GM21737 (cell line): ENCODE results near the gene NR3C2.

Source experiments
- ATAC-seq: cut with Tn5 transposase; IDR thresholded peaks from one replicate; pipeline ENCODE4 v1.9.1; 2021; ENCODE audit warnings: mild to moderate bottlenecking, moderate library complexity; ENCODE audit not compliant: unreplicated experiment

Gene NR3C2

DNA sequence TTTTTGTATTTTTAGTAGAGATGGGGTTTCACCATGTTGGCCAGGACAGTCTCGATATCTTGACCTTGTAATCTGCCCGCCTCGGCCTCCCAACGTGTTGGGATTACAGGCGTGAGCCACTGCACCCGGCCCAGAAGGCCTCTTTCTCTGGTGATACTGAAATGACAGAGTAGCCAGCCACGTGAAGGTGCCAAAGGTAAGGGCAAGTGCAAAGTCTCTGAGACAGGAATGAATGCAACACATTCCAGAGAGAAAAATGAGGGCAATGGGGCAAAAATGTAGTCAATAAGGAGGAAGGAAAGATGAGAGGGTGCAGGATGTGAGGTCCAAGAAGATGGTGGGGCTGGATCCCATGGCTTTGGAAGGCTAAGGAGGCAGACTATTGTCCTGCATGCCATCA, 176.0 kb downstream of the NR3C2 start:
- no peak for ATAC-seq

DNA sequence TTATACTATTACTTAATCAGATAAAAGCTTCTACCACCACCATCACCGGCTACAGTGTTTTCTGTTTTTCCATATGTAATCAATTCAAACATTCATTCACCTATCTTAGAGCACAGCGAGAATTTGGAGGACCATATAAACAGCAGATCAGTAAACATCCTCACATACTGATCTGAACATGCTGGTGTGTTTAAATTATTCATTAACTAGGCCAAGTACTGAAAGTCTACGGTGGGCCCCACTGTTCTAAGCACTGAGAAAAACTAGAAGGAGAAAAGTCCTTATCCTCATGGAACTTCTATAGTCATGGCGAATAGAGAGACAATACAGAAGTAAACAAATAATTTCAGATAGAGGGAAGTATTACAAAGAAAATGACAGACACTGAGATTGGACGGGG, 176.6 kb downstream of the NR3C2 start:
- ATAC-seq, result no peak

DNA sequence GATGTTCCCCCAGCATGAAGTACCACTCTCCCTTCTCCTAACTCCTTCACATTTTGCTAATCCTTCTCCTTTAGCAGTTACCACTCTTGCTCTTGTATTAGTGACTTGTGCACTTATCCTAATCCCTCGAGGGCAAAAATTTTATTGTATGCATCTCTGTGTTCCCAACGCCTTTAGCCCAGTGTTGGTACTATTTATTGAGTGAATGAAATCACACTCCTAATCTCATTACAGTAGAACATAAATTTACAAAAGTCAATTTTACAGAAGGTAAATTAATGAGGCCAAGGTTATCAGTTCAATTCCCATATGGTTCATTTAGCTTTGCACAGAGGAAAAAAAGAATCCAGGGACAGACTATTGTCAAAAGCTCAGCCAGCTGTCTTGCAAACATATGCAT, 178.4 kb downstream of the NR3C2 start:
- ATAC-seq, result no peak

DNA sequence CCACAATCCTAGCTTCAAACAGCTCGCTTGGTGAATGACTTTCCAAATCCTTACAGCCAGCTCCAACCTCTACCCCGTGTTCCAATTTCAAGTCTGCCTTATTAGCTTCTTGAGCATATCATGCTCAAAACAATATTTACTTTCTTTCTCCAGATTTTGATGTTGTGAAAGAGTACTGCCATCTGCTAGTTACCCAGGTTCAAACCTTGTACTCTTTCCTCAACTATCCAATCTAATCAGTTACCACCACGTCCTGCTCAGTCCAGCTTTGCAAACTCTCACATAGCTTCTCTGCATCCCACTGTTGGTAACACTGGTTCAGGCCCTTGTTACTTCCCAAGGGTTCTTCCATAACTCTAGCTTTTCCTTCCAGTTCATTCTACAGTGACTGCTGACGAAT, 179.1 kb downstream of the NR3C2 start:
- ATAC-seq, result no peak

DNA sequence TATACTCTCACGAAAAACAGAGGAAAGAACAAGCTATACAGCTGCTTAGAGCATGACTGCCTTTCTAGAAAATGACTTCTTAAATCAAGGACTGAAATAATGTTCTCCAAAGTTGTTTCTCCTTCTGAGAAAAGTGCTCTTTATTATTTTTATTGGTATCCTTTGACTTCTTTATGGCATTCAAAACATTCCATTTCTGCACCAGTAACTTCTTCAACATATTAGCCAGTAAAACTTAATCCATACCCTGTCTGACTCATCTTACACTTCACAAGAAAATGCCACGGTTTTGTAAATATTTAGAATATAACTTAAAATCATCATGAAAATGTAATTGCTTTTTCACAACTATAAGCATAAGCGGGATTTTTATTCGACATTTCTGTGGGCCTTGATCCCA, 180.4 kb downstream of the NR3C2 start:
- no peak for ATAC-seq

DNA sequence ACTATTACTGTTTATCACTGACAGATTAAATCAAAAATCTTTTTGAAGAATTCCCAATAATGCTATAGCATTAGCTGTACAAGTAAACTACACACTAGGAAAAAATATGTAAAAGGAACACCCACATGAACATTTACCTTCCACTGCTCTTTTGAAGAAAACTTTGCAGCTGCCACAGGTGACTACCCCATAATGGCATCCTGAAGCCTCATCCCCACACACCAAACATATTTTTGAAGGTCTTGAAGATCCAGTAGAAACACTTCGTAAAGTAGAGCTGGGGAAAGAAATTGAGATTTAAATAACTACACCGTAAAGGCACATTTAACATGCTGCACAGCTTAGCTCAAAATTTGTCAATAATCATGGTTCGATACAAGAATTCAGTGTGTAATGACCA, 182.4 kb downstream of the NR3C2 start:
- no peak for ATAC-seq

DNA sequence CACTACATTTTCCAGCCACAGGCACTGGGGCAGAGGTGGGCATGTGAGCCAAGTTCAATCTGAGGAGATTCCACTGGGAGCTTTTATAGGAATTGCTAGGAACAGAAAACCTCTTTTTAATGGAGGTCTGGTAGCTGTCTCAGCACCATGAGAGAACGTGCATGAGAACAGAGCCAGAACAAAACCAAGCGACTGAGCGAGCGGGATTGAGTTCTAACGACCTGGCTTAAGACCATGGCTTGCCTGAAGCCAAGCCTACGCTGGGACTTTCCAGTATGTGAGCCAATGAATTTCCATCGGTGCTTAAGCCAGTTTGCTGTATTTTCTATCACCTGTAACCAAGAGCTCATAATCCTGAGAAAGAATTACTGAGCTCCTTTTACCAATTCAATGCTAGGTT, 183.7 kb downstream of the NR3C2 start:
- no peak for ATAC-seq

DNA sequence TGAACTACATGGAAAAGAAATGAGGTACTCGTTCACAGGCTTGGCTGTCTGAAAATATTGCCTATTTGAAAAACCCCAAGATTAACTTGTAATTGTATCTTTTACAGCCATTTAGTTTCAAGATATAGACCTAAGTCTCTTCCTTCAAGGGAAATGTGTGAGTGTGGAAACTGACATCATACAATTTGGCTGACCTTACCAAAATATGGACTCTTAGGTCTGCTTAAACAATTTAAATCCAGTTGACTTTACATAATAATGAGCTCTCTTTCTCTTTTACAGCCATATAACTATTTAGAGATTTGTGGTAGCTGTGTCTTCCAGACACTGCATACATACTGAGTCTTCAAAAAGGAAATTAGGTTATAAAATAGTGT, 186.9 kb downstream of the NR3C2 start:
- no peak for ATAC-seq

DNA sequence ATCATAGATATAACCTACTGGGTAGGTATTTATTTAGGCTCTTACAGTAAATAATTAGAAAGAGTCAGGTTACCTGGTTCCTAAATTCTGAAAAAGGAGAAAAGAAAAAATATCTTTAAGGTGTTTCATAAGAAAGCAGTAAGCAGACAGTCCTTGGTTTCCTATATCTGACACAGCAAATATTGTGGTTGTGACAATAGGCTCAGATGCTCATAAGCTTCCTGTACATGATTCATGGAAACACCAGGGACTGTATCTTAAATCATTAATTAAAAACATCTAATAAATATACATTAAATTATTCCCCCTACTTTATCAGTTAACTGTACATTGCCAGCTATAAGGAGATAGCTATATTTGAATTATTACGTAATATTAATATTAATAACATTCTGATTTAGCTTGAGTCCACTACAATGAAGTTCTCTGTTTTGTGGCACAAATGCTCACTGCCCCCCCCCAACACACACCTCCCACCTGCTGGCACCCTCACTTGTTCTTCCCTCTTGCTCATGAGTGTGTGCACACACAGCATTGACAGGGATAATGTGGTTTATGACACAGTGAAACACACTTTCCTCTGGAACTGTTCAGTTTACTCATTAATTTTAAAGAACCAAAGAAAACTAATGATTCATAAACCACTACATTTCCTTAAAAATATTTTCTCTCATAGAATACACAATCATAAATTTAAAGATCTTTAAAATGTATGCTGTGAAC, 187.4 kb downstream of the NR3C2 start:
- ATAC-seq, result no peak

DNA sequence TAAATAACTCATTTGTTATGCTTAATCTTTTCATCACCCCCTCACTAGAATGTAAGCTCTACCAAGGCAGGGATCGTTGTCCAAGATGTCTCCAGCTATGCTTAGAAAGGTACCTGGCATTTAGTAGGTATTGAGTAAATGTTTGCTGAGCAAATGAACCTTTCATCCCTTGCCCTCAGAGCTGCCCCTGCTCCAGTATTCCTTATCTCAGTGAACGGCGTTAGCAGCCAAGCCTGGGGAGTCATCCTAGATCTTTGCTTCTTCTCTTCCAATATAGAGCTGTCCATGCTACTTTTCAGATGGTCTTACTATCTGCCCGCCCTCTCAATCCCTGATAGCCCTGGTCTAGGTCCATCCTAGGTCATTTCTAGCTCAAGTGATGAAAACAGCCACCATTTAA, 188.4 kb downstream of the NR3C2 start:
- ATAC-seq, result no peak

DNA sequence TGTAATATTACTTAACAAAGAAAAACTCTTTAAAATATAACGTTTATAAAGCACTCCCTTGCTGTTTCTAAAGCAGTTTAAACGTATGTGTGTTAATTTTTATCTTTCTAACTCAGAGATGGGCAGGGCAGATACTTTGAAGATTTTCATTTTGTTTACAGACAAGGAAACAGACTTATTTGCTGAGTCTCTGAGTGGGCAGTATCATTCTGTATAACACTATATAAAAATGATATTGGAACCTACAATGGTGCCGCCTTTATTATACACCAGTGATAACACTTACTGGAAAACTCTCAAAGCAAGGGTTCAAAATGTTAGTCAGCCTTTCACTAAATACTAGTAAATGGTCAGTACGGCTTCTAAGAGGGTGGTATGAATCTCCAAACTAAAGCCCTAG, 193.4 kb downstream of the NR3C2 start:
- no peak for ATAC-seq

DNA sequence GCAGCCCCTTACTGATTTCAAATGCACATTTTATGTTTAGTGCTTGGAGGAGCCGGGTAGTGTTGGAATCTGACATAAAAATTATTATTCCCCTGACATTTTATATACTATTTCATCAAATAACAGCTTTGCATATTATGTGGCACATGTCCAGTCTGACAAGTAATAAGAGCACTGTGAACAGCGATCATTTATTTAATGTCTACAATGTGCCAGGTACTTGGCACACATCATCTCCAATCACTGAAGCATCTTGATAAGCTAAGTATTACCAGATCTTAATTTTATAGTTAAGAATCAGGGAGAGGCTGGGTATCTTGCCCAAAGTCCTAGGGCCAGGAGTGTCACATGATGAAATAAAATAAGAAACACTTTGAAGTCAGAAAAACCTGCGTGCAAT, 197.2 kb downstream of the NR3C2 start:
- no peak for ATAC-seq

DNA sequence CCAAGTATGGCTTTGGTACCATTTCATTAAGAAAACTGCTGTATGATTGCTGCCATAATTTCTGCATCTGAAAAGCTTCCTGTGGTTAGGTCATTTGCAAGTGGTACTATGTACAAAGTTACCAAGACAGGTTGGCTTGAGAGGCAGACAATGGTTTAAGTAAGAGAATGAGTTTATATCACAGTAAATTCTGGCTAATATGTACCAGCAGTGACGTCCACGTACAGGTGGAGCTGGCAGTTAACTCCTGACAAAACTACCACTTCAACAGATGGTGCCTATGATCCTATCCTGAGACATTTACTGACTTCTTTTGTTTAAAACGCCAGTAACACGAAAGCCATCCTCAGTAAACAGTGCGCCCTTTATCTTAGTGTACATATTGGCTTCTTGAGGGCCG, 198.4 kb downstream of the NR3C2 start:
- ATAC-seq, result no peak

DNA sequence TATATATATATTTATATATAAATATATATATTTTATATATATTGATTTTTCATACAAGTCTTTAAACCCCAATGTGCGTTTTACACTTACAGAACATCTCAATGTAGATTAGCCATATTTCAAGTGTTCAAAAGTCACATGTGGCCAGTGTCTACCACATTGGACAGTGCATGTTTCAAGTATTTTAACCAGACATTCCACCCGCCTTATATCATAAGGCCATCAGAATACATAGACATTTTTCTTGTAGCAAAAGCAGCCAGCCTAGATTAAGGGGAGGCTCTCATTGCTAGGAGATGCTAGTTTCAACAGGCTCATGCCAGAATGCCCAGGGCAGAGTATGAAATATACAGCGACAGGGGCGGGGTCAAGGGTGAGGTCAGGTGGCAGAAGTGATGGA, 202.0 kb downstream of the NR3C2 start:
- ATAC-seq, result no peak

DNA sequence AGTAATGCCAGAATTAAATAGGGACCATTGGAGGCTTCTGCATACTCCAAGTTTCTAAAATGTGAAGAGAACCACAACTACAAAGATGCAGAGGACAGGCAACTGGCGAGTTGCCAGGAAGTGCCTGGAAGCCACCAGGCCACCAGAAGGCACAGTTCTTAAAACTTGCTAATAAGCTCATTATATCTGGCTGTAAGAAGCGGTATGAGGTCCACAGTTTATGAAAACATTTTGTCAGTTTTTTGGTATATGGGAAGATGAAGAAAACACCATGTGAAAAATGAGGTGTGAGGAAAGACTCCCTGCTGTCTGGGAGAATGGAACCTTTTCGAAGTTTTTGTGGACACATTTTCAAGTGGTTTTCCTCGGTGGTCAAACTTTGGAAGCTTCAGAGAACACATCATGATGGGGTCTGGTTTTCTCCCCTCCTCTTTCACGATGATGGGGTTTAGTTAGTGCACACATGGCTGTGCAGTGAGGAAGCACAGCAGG, 202.7 kb downstream of the NR3C2 start:
- no peak for ATAC-seq

DNA sequence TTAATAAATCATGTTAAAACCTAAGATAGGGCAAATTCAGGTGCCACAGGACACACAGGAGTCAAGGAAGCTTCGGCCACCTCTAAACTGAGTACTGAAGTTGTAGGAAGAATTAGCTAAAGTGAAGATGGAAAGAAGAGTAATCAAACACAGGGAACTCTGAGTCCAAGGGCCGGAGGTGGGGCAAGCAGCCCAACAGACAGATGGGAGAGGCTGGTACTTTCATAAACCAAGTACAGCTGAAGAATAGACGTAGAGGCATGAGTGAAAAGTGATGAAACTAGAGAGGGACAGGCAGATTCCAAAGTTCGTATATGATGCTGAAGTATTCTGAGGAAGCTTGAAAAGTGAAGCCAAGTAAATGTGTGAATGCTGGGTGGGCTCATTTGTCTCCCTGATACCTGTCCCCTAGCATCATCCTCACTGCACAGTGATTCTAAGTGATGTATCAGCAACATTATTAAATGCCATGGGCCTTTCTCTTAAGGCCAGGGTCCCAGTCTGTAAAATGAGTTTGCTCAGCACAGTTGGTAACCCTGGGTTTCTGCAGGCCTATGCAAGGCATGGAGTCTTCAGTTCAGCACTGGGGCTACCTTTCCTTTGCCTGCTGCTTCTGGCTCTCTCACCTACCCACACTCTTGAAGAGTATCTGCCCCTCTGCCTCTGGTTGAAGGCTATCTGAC, 203.3 kb downstream of the NR3C2 start:
- no peak for ATAC-seq

DNA sequence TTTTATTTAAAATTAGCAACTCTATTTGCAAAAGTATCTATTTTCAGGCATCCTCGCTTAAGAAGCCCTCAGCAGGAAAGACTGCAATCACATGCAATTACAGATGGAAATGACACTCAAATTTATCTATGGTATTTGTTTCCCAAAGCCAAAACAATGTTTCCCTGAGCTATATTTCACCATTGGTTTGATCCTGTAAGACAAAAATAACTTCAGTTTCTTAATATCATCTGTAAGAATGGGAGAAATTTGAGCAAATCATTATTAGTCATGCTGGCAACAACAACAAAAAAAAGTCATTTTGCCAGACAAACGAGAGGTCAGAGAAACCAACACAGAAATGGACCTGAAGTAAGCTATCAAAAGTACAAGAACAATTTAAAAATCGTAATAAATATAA, 204.1 kb downstream of the NR3C2 start:
- ATAC-seq, result no peak

DNA sequence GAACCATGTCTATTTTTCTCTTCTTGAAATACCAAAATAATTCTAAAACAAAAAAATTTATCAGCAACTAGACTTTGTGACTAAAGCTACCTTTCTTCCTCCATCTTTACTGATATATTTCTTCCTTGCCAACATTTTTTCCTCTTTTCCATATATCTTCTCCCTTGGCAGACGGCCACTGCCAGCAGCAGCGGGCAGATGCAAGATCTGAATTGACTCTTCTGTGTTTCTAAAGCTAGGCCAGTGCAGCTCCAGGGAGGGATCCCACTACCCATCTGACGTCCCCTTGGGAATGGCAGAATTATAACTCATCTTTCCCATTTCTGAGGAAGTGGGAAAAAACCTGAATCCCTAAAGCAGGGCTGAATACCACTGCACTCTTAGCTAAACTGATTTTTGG, 206.4 kb downstream of the NR3C2 start:
- ATAC-seq, result no peak

DNA sequence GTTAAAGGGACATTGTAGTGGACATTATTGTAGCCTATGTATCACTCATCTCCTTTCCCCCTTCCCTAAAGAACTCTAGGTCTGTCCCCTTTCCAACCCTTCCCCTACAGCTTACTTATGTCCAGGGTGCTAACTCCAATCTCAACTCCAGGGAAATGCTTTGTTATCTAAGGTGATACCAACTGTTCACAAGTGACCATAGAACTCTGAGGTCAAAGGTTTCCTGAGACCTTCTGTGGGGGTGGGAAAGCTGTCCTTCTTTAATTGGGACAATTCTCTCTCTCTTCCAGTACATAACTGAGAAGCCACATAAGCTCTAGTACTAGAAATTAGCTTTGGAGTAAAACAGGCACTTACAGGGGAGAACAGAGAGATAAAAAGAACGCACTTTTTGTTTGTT, 212.4 kb downstream of the NR3C2 start:
- no peak for ATAC-seq

DNA sequence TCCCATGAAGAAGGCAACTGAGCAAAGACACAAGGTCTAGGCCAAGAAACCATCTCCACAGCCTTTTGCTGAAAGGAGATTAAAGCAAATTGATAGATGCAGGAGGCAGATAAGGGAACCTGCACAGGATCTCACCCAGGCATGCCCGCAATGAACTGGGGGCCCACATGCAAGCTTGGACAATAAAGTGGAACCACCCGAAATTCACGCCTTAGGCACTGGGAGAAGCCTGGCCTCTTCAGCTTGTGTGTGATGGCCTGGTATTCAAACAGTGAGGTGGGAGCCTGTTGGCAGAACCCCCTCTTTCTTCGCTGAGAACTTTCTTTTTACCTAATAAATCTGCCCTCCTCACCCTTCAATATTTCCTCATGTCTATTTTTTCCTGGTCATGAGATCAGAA, 213.2 kb downstream of the NR3C2 start:
- ATAC-seq, result no peak

DNA sequence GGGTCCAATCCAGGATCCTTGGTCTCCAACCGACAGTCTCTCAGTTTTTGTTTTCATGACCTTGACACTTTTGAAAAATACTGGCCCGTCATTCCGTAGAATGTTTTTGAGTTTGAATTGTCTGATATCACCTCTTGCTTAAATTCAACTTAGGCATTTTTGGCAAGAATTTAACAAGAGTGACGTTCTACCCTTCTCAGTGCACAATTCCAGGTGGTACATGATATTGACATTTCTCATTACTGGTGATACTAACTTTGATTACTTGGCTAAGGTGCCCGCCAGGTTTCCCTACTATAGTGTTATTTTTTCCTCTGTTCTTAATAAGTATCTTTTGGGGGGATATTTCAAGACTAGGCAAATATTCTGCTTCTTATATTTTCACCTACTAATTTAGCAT, 215.1 kb downstream of the NR3C2 start:
- no peak for ATAC-seq

DNA sequence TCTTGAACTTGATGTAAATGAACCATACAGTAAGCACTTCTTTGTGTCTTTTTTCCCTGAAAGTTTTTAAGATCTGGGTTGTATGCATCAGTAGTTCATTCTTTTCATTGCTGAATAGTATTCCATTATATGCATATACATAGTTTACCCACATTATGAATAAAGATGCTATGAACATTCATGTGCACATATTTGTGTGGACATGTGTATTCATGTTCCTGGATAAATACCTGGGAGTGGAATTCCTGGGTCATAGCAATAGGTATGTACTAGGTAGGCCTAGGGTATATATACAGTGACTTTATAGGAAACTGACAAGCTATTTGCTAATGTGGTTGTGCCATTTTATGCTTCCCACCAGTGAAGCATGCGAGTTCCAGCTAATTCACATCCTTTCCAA, 215.9 kb downstream of the NR3C2 start:
- ATAC-seq, result no peak

DNA sequence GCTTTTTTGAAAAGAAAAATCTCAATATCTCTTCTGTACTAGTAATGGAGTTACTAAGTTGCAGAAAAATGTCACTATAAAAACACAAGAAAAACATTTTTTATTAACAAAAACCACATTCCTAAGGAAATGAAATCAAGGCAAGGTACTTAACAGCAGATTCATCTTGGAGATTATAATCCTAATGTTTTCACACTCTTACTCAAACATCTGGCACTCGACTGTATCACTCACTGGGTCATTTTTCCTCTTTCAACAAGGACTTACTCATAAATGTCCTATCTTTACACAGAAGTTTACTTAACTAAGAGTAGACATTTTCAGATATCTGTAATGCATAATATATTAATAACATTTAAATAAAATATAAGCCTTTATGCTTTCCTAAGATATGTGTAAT, 216.6 kb downstream of the NR3C2 start:
- ATAC-seq, result no peak
